MM.1S (cell line): ENCODE measurements around the gene DIP2B.

Experiments
- CTCF ChIP-seq: fragments of 300-600 bp; sonication (generic); IDR thresholded peaks from 2 replicates; pipeline ENCODE4 v1.5.1; 2016; ENCODE audit warnings: antibody characterized with exemption, low read length, mixed read lengths
- EZH2 ChIP-seq: fragments of 300-600 bp; sonication (generic); optimal IDR thresholded peaks from 2 replicates; pipeline ENCODE3; 2017; ENCODE audit warnings: low read depth, mild to moderate bottlenecking, antibody characterized with exemption, low read length, mixed read lengths
- EZH2phosphoT487 ChIP-seq: fragments of 300-600 bp; sonication (generic); IDR thresholded peaks from 2 replicates; pipeline ENCODE4 v1.6.1; 2018; ENCODE audit warnings: antibody characterized with exemption, low read length

GRCh38 chr12:50609292-50609874 is 104.6 kb downstream of the DIP2B start:
- TF ChIP-seq EZH2phosphoT487 (no peak), CTCF (no peak), EZH2 (no peak)
